ENCODE data around the gene SLC44A4.

Gene SLC44A4

DNA sequence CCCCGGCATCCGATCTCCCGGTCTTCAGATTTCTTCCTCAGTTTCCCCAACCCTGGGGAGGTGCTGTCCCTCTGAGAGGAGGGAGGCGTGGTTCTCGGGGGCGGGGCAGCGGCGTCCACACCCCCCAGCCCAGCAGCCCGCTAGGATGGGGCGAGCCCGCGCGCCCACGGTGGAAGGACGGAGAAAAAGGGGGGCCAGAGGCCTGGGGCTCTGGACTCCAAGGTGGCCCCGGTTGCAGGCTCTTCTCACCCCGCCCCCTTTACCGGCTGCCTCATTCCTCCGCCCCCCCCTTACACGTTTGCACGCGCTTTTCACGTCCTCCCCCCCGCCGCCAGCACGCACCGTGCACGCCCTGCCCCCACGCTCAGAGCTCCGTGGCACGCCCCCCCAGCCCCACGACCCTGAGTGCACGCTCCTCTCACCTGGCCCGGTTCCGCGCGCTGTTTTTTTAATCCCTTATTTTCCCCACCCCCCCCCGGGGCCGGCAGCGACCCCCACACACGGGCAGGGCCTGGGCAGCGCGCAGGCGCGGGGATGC, 22.7 kb upstream of the SLC44A4 start:
- Histone ChIP-seq H3K79me2 (ENCODE audit: control insufficient read depth, insufficient read depth, low read length, unreplicated experiment) (peaks cover 5% of the 10 kb centered on the region), H2AFZ (ENCODE audit: low read length, unreplicated experiment) (peak overlapping the region; percentile 23), H3K27ac (ENCODE audit: low read depth, low read length) (peak overlapping the region; percentile 33; the same call in 1 of the 2 replicates), H3K4me1 (ENCODE audit: control insufficient read depth, insufficient read depth, low read length, unreplicated experiment) (peaks cover 18% of the 10 kb centered on the region), H3K36me3 (ENCODE audit: insufficient read depth, low read length) (no peaks in the 10 kb centered on the region), H3K27me3 (ENCODE audit: insufficient read depth, low read length) (no peaks in the 10 kb centered on the region), H3K4me3 (ENCODE audit: low read depth, low read length) (peak overlapping the region; percentile 79)

DNA sequence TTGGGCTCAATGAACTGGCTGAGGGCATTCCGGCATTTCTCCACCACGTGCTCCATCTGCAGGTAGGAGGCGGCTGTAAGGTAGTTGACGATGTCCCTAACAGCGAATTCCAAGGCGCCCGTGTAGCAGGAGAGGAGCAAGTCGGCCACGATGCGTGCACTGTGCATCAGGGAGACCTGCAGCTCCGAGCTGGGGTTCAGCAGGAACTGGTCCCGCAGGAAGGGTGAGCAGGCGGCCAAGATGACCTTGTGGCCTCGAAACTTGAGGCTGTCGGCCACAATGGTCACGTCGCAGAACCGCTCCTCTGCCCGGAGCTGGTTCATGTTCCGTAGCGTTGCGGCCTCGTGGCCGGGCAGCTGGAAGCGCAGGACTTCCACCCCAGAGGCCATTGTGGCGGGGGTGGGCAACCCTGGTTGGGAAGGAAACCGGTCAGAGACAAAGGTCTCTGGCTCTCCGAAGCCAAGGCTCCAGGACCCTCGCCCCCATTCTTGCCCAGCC, 22.2 kb upstream of the SLC44A4 start:
- H3K27me3 ChIP-seq (ENCODE audit: insufficient read depth, low read length): no peaks in the 10 kb centered on the region
- no peak overlapping the region for H3K27ac ChIP-seq (ENCODE audit: low read depth, low read length)
- peak overlapping the region; percentile 79 for H3K4me3 ChIP-seq (ENCODE audit: low read depth, low read length)
- peaks cover 23% of the 10 kb centered on the region for H3K4me1 ChIP-seq (ENCODE audit: control insufficient read depth, insufficient read depth, low read length, unreplicated experiment)
- H2AFZ ChIP-seq (ENCODE audit: low read length, unreplicated experiment): no peak overlapping the region
- peaks cover 5% of the 10 kb centered on the region for H3K79me2 ChIP-seq (ENCODE audit: control insufficient read depth, insufficient read depth, low read length, unreplicated experiment)
- no peaks in the 10 kb centered on the region for H3K36me3 ChIP-seq (ENCODE audit: insufficient read depth, low read length)

DNA sequence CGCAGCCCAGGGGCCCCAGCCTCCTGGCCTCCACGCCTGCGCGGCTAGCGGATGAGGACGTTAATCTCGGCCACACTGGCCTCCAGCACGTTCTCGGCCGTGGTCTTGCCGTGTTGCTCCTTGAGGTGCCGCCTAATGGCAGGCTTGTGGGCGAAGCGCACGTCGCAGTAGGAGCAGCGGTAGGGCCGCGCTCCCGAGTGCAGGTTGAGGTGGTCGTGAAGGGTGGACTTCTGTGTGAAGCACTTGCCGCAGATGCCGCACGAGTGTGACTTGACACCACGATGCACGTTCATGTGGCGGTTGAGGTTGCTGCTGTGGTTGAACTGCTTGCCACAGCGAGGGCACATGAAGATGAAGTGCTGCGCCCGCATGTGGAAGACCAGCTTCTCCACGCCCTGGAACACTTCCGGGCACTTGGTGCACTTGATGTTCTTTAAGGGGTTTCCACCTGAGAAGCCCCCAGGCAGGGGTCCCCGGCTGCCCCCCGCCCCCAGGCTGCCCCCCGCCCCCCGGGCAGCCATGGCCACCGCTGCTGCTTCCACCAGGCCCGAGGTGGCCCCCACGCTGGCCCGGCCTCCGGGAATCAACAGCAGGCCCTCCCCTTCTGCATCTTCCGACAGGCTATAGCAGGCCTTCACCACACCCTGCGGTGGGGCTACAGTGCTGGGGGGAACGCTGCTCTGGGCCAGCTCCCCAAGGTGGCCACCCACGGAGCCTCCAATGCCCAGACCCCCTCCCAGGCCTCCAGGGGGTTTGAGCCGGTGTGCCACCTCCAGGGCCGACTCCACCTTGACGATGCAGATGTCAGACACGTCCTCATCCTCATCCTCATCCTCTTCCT, 21.3 kb upstream of the SLC44A4 start:
- Histone ChIP-seq H3K4me3 (ENCODE audit: low read depth, low read length) (no peak overlapping the region), H3K4me1 (ENCODE audit: control insufficient read depth, insufficient read depth, low read length, unreplicated experiment) (peaks cover 23% of the 10 kb centered on the region)

DNA sequence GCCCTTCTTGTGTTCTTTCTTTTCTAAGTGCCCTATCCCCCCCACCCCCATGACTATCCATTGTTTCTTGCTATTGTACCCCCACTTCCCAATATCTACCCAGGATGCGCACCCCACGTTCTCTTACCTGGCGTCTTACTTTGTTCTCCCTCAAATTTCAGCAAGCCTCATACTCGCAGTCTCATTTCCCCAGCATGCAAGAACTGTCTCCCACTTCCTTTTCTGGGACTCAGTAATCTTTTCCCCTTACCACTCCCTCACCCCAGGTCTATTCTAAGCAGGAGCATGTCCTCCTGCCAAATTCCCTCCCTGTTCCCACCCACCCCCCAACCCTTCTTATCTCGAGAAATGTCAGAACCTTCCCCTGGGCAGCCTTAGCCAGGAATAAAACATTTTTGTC, 20.4 kb upstream of the SLC44A4 start:
- H2AFZ ChIP-seq (ENCODE audit: low read length, unreplicated experiment): no peak overlapping the region
- no peak overlapping the region for H3K27ac ChIP-seq (ENCODE audit: low read depth, low read length)
- H3K4me3 ChIP-seq (ENCODE audit: low read depth, low read length): no peak overlapping the region
- peaks cover 23% of the 10 kb centered on the region for H3K4me1 ChIP-seq (ENCODE audit: control insufficient read depth, insufficient read depth, low read length, unreplicated experiment)
- peaks cover 5% of the 10 kb centered on the region for H3K79me2 ChIP-seq (ENCODE audit: control insufficient read depth, insufficient read depth, low read length, unreplicated experiment)
- H3K27me3 ChIP-seq (ENCODE audit: insufficient read depth, low read length): no peaks in the 10 kb centered on the region
- H3K36me3 ChIP-seq (ENCODE audit: insufficient read depth, low read length): no peaks in the 10 kb centered on the region

More for the DNA sequence above, 21.3 kb upstream of the SLC44A4 start:
- H3K79me2 ChIP-seq (ENCODE audit: control insufficient read depth, insufficient read depth, low read length, unreplicated experiment): peaks cover 5% of the 10 kb centered on the region
- H3K36me3 ChIP-seq (ENCODE audit: insufficient read depth, low read length): no peaks in the 10 kb centered on the region
- no peaks in the 10 kb centered on the region for H3K27me3 ChIP-seq (ENCODE audit: insufficient read depth, low read length)
- H2AFZ ChIP-seq (ENCODE audit: low read length, unreplicated experiment): no peak overlapping the region
- no peak overlapping the region for H3K27ac ChIP-seq (ENCODE audit: low read depth, low read length)

DNA sequence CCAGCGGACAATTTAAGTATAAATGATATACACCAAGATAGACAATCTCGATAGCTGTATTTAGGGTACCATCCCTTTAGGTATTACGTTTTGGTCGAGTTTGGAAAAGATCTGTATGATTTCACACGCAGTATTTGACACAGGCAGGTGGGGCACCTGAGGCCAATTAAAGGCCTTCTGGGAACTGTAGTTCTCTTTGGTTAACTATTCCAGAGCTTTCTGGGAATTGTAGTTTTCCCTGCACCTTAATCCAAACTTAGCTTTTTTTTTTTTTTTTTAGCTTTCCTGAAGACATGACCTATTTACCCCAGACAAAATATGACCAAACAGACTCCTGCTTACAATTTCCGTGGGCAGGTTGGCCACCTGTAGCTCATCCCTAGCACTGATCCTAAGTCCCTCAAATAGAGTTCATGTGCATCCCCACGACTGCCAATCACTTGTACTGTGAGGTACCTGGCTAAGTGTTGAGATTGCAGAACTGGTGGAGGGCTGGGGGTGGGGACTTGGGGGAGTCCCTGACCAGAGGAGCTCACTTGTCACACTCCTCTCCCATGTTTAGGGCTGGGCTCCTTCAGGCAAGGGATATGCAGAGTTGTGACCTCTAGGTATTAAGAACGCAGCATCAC, 19.7 kb upstream of the SLC44A4 start:
- Histone ChIP-seq H3K36me3 (ENCODE audit: insufficient read depth, low read length) (no peaks in the 10 kb centered on the region), H3K4me3 (ENCODE audit: low read depth, low read length) (peak overlapping the region; percentile 90), H3K27me3 (ENCODE audit: insufficient read depth, low read length) (no peaks in the 10 kb centered on the region), H3K4me1 (ENCODE audit: control insufficient read depth, insufficient read depth, low read length, unreplicated experiment) (peaks cover 17% of the 10 kb centered on the region), H2AFZ (ENCODE audit: low read length, unreplicated experiment) (peak overlapping the region; percentile 96), H3K27ac (ENCODE audit: low read depth, low read length) (peak overlapping the region; percentile 29; the same call in 1 of the 2 replicates), H3K79me2 (ENCODE audit: control insufficient read depth, insufficient read depth, low read length, unreplicated experiment) (peaks cover 5% of the 10 kb centered on the region)

DNA sequence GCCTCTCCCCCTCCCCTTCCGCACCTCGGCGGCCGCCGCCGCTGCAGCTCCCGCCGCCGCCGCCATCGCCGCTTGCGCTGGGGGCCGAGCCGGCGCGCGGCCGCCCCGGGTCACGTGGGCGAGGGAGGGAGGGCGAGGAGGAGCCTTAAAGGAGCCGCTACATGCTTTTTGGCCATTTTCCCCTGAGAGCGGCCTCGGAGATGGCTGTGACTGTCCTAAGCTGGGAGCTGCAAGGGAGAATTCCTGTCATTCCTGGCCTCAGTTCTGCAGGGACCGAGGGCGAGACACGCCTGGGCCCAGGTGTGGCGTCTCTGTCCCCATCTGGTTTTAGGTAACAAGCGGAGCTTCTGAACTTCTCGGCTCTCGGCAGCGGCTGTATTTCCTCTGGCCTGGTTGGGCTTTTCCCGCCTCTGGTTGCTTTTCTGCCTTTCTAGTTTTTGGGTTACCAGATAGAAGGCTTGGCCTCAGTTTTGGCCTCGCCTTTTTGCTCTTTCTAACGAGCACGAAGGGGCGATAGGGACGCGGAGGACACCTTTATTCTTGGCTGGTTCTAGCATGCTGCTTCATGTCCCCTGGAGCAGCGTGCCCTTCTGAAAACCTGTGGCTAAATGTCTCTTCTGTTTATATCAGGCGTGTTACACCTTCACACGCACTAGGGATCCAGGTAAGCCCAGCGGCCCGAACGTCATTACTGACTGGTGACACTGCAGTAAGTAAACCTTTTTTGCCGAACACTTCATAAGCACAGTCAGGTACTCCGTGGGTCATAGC, 19.0 kb upstream of the SLC44A4 start, which contains the start of gene EHMT2:
TSS of gene EHMT2 (minus strand) at position 87 of the 771 bp plus-strand sequence. CDS start at position 66, 21 bp downstream.
- peak within 1 kb of the TSS; percentile 29; the same call in 1 of the 2 replicates for H3K27ac ChIP-seq (ENCODE audit: low read depth, low read length)
- peak within 1 kb of the TSS; percentile 96 for H2AFZ ChIP-seq (ENCODE audit: low read length, unreplicated experiment)
- H3K4me1 ChIP-seq (ENCODE audit: control insufficient read depth, insufficient read depth, low read length, unreplicated experiment): peaks cover 19% of the 10 kb centered on the region
- H3K79me2 ChIP-seq (ENCODE audit: control insufficient read depth, insufficient read depth, low read length, unreplicated experiment): peaks cover 5% of the 10 kb centered on the region
- no peaks in the 10 kb centered on the region for H3K27me3 ChIP-seq (ENCODE audit: insufficient read depth, low read length)
- peak within 1 kb of the TSS; percentile 90 for H3K4me3 ChIP-seq (ENCODE audit: low read depth, low read length)
- 0 out of 2 replicates have a peak, but pooled peaks cover 5% of the 10 kb centered on the region for H3K36me3 ChIP-seq (ENCODE audit: insufficient read depth, low read length)

DNA sequence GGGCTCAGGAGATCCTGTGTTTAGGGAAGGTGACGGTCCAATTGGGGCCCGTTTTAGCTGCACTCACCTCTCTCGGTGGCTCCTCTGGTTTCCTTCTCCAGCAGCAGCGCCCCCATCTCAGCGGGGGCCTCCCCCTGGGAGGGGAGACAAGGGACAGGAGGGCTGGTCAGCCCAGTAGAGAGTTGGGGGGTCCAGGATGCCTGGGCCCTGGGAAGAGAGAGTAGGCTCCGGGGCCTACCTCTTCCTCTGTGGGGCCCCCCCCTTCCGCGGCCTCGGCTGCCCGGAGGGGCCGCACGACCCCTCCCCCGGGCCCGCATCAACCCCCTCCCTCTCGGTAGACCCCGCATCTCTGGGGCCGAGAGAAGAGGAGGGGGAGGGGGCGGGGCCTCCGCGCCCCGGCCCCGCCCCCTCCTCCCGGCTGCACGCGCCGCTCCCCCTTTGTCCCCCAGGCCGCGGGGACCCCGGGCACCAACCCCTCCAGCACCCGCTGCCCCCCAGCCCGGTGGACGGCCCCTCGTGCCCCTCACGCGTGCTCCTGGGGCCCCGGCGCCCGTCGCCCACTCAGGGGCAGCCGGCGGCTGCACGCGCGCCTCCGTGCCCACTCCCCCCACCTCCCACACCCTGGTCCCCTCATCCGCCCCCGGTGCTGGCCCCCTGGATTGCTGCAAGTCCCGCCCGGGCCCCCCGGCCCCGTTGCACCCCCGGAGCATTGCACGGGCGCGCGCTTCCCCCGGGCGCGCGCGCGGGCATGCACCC, 18.2 kb upstream of the SLC44A4 start:
- Histone ChIP-seq H3K27ac (ENCODE audit: low read depth, low read length) (no peak overlapping the region), H3K27me3 (ENCODE audit: insufficient read depth, low read length) (no peaks in the 10 kb centered on the region), H3K4me3 (ENCODE audit: low read depth, low read length) (peak overlapping the region; percentile 90), H3K79me2 (ENCODE audit: control insufficient read depth, insufficient read depth, low read length, unreplicated experiment) (peaks cover 5% of the 10 kb centered on the region), H3K4me1 (ENCODE audit: control insufficient read depth, insufficient read depth, low read length, unreplicated experiment) (peaks cover 16% of the 10 kb centered on the region), H2AFZ (ENCODE audit: low read length, unreplicated experiment) (peak overlapping the region; percentile 79), H3K36me3 (ENCODE audit: insufficient read depth, low read length) (0 out of 2 replicates have a peak, but pooled peaks cover 9% of the 10 kb centered on the region)

DNA sequence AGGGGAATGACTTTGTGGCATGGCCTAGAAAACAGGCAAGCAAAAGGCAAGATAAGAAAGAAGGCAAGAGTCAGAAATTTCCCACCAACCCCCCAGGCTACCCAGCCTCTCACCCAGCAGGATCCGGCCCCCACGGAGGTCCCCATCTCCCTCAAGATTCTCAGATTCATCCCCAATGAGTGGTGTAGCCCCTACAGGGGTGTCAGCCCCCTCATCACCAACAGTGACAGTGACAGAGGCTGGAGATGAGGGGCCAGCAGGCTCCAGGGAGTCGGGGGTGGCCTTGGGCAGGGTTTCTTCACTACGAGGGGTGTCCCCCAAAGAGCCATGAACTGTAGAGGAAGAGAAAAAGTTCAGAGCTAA, 17.7 kb upstream of the SLC44A4 start:
- Histone ChIP-seq H3K4me3 (ENCODE audit: low read depth, low read length) (peak overlapping the region; percentile 90), H3K4me1 (ENCODE audit: control insufficient read depth, insufficient read depth, low read length, unreplicated experiment) (peaks cover 16% of the 10 kb centered on the region), H3K27ac (ENCODE audit: low read depth, low read length) (no peak overlapping the region), H3K27me3 (ENCODE audit: insufficient read depth, low read length) (no peaks in the 10 kb centered on the region), H3K79me2 (ENCODE audit: control insufficient read depth, insufficient read depth, low read length, unreplicated experiment) (peaks cover 5% of the 10 kb centered on the region), H3K36me3 (ENCODE audit: insufficient read depth, low read length) (peaks cover 11% of the 10 kb centered on the region; the same call in 1 of the 2 replicates), H2AFZ (ENCODE audit: low read length, unreplicated experiment) (peak overlapping the region; percentile 8)

DNA sequence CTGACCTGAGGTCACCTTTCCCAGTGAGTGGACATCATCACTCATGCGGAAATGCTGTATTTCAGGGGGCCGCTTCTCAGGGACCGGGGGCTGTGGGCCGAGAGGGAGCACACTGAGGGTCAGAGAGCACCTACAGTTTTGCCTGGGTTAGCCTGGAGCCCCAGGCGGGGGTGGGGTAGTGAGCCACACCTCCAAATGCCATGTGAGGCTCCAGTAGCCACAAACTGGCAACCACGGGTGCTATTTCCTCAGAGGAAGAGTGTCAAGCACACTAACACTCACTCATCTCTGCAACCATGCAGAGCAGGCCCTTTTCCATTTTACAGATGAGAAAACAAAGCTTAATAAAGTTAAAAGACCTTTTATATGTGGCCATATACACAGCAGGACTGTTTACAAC, 14.0 kb upstream of the SLC44A4 start:
- Histone ChIP-seq H3K36me3 (ENCODE audit: insufficient read depth, low read length) (peaks cover 12% of the 10 kb centered on the region; the same call in 1 of the 2 replicates), H3K4me3 (ENCODE audit: low read depth, low read length) (no peak overlapping the region), H3K4me1 (ENCODE audit: control insufficient read depth, insufficient read depth, low read length, unreplicated experiment) (peaks cover 11% of the 10 kb centered on the region), H3K27me3 (ENCODE audit: insufficient read depth, low read length) (no peaks in the 10 kb centered on the region), H3K79me2 (ENCODE audit: control insufficient read depth, insufficient read depth, low read length, unreplicated experiment) (no peaks in the 10 kb centered on the region), H3K27ac (ENCODE audit: low read depth, low read length) (no peak overlapping the region), H2AFZ (ENCODE audit: low read length, unreplicated experiment) (no peak overlapping the region)

Measured in ACC112 (cell line).